Mesodermal cell (in vitro differentiated cells): ENCODE measurements around the gene RELB.
"Not testable (repeated sequence)": the region's sequence is repeated elsewhere in the genome, so short reads cannot be mapped to it uniquely, and the experiment has no call there.

Experiments used
- H3K27ac ChIP-seq: 2 replicates; pipeline ENCODE4 v1.7.0; 2013; ENCODE audit warnings: mild to moderate bottlenecking, low read depth, low read length, moderate library complexity; ENCODE audit not compliant: severe bottlenecking
- H3K36me3 ChIP-seq: 2 replicates; pipeline ENCODE4 v1.7.1; 2013; ENCODE audit warnings: mild to moderate bottlenecking, low read length, moderate library complexity; ENCODE audit not compliant: control insufficient read depth, insufficient read depth
- H3K4me1 ChIP-seq: one replicate; pipeline ENCODE4 v1.7.1; 2013; ENCODE audit warnings: mild to moderate bottlenecking, low read length; ENCODE audit not compliant: insufficient read depth, control insufficient read depth, poor library complexity, severe bottlenecking
- H3K4me3 ChIP-seq: 2 replicates; pipeline ENCODE4 v1.7.0; 2013; ENCODE audit warnings: low read length, control low read depth, mild to moderate bottlenecking; ENCODE audit not compliant: insufficient read depth, poor library complexity, severe bottlenecking; ENCODE audit errors: extremely low read depth
- H3K9me3 ChIP-seq: 2 replicates; pipeline ENCODE4 v1.7.1; 2013; ENCODE audit warnings: mild to moderate bottlenecking, low read length, moderate library complexity; ENCODE audit not compliant: control insufficient read depth
- WGBS, 2 experiments: methylation state at CpG; one replicate each; pipeline ENCODE4 v1.1.5; 2013; ENCODE audit warnings: missing lambda C conversion rate in 2 of 2; ENCODE audit not compliant: insufficient coverage in 2 of 2; 5-methylcytosine and 5-hydroxymethylcytosine counted together

Gene RELB

GRCh38 chr19:44968118-44968517 lies 33.1 kb upstream of the RELB start:
- no peaks in the 10 kb centered on the region for H3K4me1 ChIP-seq
- H3K4me3 ChIP-seq = no peak overlapping the region
- no peak overlapping the region for H3K27ac ChIP-seq
- no peaks in the 10 kb centered on the region for H3K9me3 ChIP-seq
- H3K36me3 ChIP-seq = peaks cover 68% of the 10 kb centered on the region
- 96% methylated on average over 4 of the region's 5 CpGs for WGBS, 2 experiments

DNA sequence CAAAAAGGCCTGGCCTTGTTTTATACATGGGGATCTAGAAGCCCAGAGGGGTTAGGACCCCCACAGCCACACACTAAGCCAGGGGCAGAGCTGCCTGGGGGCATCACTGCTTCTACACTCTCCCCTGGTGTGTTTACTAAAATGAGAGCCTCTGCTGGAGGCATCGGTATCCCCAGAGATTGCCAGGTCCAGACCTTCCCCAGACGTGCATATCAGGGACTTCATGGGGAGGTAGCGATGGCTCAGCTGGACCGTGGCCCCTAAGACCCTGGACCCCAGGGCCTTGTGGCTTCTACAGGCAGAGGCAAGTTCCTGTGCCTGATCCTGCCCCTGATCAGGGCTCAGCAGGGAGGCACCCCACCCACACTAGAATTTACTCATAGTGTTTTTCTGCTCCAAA lies 32.6 kb upstream of the RELB start:
- Histone ChIP-seq H3K4me1 (no peaks in the 10 kb centered on the region), H3K9me3 (no peaks in the 10 kb centered on the region), H3K4me3 (no peak overlapping the region), H3K36me3 (peaks cover 70% of the 10 kb centered on the region), H3K27ac (no peak overlapping the region)
- WGBS, 2 experiments = 89 to 94% methylated on average over 4 of the region's 4 CpGs

DNA sequence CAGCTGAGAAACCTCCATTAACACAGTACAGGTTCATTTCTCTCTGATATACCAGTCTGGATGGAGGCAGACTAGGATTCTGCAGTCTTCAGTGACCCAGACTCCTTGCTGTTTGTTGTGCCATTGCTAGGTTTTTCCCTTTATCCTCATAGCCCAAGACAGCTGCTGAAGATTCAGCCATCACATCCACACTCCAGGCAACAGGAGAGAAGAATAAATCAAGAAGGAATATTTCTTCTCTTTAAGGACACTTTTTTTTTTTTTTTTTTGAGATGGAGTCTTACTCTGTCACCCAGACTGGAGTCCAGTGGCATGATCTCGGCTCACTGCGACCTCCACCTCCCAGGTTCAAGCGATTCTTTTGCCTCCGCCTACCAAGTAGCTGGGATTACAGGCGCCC lies 31.8 kb upstream of the RELB start:
- Histone ChIP-seq H3K9me3 (no peaks in the 10 kb centered on the region), H3K4me1 (no peaks in the 10 kb centered on the region), H3K4me3 (no peak overlapping the region), H3K27ac (no peak overlapping the region), H3K36me3 (peaks cover 70% of the 10 kb centered on the region)
- WGBS, 2 experiments = 95% methylated on average over 3 of the region's 5 CpGs; no CpG with 5 or more reads in 1 of the 2 experiments

- peaks cover 73% of the 10 kb centered on the region for H3K36me3 ChIP-seq
- H3K27ac ChIP-seq, H3K4me1 ChIP-seq, H3K9me3 ChIP-seq, H3K4me3 ChIP-seq: not testable (repeated sequence)
- 79 to 86% methylated on average over 3 to 4 of the region's 6 CpGs for WGBS, 2 experiments
These were observed 29.8 kb upstream of the RELB start for GRCh38 chr19:44971451-44971850.

GRCh38 chr19:44972802-44973201 lies 28.5 kb upstream of the RELB start:
- H3K4me1 ChIP-seq = no peaks in the 10 kb centered on the region
- H3K4me3 ChIP-seq = no peak overlapping the region
- H3K36me3 ChIP-seq = peaks cover 77% of the 10 kb centered on the region
- no peaks in the 10 kb centered on the region for H3K9me3 ChIP-seq
- H3K27ac ChIP-seq = no peak overlapping the region
- 96 to 99% methylated on average over 9 to 11 of the region's 13 CpGs for WGBS, 2 experiments

DNA sequence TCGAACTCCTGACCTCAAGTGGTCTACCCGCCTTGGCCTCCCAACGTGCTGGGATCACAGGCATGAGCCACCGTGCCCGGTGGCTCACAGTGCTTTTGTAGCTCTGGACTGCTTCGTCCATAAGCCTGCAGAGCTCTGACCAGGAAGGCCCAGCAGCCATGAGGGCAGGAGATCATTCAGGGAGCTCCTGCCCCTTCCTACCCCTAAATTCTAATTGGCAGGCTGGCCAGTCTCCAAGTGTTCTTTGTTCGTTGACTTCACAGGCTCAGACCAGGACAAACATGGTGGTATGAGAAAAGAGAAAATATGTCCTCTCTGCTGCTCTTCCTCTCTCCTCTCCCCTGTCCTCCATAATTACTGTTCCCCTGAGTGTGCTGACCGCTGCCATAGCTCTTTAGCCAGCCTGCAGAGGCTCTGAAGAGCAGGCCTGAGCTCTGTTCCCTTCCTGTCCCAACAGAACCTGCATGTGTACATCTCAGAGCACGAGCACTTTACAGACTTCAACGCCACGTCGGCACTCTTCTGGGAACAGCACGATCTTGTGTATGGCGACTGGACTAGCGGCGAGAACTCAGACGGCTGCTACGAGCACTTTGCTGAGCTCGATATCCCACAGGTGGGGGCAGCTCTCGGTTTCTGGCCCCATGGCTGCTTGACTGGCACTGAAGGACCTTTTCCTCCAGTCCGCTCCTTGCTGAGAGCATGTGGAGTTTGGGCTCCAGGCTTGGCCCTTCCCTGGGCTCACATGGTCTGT lies 27.1 kb upstream of the RELB start:
- H3K27ac ChIP-seq = no peak overlapping the region
- no peaks in the 10 kb centered on the region for H3K4me1 ChIP-seq
- peaks cover 76% of the 10 kb centered on the region for H3K36me3 ChIP-seq
- WGBS, 2 experiments = 95 to 97% methylated on average over 19 to 20 of the region's 21 CpGs
- H3K9me3 ChIP-seq = no peaks in the 10 kb centered on the region
- H3K4me3 ChIP-seq = no peak overlapping the region

GRCh38 chr19:44974857-44975256 lies 26.4 kb upstream of the RELB start:
- Histone ChIP-seq H3K27ac (no peak overlapping the region), H3K4me1 (no peaks in the 10 kb centered on the region), H3K4me3 (no peak overlapping the region), H3K36me3 (peaks cover 80% of the 10 kb centered on the region), H3K9me3 (no peaks in the 10 kb centered on the region)
- WGBS, 2 experiments = 92 to 100% methylated on average over 2 of the region's 5 CpGs

DNA sequence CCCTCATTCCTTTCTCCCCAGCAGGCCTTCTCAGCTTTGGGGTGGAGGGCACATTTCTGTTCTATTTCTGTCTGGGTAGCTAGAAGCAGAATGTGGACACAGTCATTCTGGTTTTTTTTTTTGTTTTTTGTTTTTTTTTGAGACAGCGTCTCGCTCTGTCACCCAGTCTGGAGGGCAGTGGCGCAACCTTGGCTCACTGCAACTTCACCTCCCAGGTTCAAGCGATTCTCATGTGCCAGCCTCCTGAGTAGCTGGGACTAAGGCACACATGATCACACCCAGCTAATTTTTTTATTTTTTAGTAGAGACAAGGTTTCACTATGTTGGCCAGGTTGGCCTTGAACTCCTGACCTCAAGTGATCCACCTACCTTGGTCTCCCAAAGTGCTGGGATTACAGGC lies 25.8 kb upstream of the RELB start:
- H3K36me3 ChIP-seq = peaks cover 82% of the 10 kb centered on the region

DNA sequence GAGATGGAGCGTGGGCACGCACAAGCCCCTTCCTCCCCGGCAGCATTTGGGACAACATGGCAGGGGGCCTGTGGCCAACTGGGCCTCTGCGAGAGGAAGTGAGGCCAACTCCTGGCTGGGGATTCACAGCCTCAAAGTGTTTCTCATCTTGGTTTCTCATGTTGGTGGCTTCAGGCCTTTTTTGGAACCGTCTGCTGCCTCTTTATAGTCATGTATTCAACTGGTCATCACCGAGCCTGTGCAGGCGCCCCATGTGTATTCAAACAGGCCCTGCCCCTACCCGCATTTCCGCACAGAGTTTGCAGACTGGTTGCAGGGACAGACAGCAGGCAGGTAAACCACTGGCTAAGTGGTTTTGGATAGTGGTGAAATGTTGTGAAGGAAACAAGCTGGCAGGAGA lies 17.3 kb upstream of the RELB start:
- Histone ChIP-seq H3K36me3 (peaks cover 76% of the 10 kb centered on the region), H3K27ac (no peak overlapping the region), H3K4me1 (no peaks in the 10 kb centered on the region), H3K9me3 (no peaks in the 10 kb centered on the region), H3K4me3 (no peak overlapping the region)
- whole genome bisulfite sequencing, 2 experiments = 93 to 96% methylated on average over 9 of the region's 9 CpGs

More for the DNA sequence above, 25.8 kb upstream of the RELB start:
- 100% methylated on average over 2 of the region's 4 CpGs; no CpG with 5 or more reads in 1 of the 2 experiments for WGBS, 2 experiments
- H3K27ac ChIP-seq = no peak overlapping the region
- H3K4me1 ChIP-seq = no peaks in the 10 kb centered on the region
- H3K9me3 ChIP-seq = no peaks in the 10 kb centered on the region
- H3K4me3 ChIP-seq = no peak overlapping the region

DNA sequence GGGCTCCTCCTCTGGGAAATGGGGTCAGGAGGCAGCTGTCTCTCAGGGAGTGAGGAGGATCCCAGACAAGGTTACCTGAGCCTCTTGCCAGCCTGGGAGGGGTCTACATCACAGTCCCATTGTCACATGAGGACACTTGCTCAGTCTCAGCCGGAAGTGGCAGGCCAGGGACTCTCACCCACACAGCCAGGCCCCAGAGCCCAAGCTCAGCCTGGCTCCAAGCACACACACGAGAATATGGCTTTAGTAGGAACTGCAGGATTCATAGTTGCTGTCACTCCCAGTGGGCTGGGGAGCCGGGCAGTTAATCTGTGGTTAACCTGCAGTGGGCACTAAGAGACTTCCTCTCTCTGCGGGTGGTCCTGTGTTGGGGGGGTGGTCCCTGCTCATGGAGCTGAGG lies 15.8 kb upstream of the RELB start:
- Histone ChIP-seq H3K4me3 (no peak overlapping the region), H3K36me3 (peaks cover 72% of the 10 kb centered on the region), H3K9me3 (no peaks in the 10 kb centered on the region), H3K4me1 (no peaks in the 10 kb centered on the region), H3K27ac (no peak overlapping the region)
- 95 to 96% methylated on average over 3 to 4 of the region's 4 CpGs for WGBS, 2 experiments

- Histone ChIP-seq H3K27ac (no peak overlapping the region), H3K4me1 (no peaks in the 10 kb centered on the region), H3K4me3 (no peak overlapping the region), H3K9me3 (no peaks in the 10 kb centered on the region), H3K36me3 (peaks cover 76% of the 10 kb centered on the region)
- 91 to 96% methylated on average over 4 to 7 of the region's 7 CpGs for WGBS, 2 experiments
These were observed 14.9 kb upstream of the RELB start for GRCh38 chr19:44986389-44986788.
